Ectodermal cell (in vitro differentiated cells): ENCODE measurements around the gene SHCBP1.
"Not testable (repeated sequence)": the region's sequence is repeated elsewhere in the genome, so short reads cannot be mapped to it uniquely, and the experiment has no call there.

ENCODE experiments used
- H3K27ac ChIP-seq: 2 replicates; pipeline ENCODE4 v1.7.0; 2013; ENCODE audit warnings: mild to moderate bottlenecking, low read depth, low read length; ENCODE audit not compliant: insufficient read depth, poor library complexity, severe bottlenecking
- H3K27me3 ChIP-seq: 2 replicates; pipeline ENCODE4 v1.7.0; 2013; ENCODE audit warnings: mild to moderate bottlenecking, low read length; ENCODE audit not compliant: insufficient read depth, control insufficient read depth, poor library complexity, severe bottlenecking
- H3K36me3 ChIP-seq: one replicate; pipeline ENCODE4 v1.7.0; 2013; ENCODE audit warnings: low read length; ENCODE audit not compliant: control insufficient read depth, insufficient read depth
- H3K4me1 ChIP-seq: one replicate; pipeline ENCODE4 v1.7.0; 2013; ENCODE audit warnings: low read length; ENCODE audit not compliant: control insufficient read depth, insufficient read depth
- H3K4me3 ChIP-seq: 2 replicates; pipeline ENCODE4 v1.7.0; 2013; ENCODE audit warnings: low read depth, low read length, control low read depth; ENCODE audit not compliant: insufficient read depth
- H3K9me3 ChIP-seq: 2 replicates; pipeline ENCODE4 v1.7.0; 2013; ENCODE audit warnings: mild to moderate bottlenecking, low read length, moderate library complexity; ENCODE audit not compliant: control insufficient read depth
- WGBS, 2 experiments: methylation state at CpG; one replicate each; pipeline ENCODE4 v1.1.7; 2013; ENCODE audit warnings: missing lambda C conversion rate in 2 of 2; 5-methylcytosine and 5-hydroxymethylcytosine counted together

SHCBP1 gene

DNA sequence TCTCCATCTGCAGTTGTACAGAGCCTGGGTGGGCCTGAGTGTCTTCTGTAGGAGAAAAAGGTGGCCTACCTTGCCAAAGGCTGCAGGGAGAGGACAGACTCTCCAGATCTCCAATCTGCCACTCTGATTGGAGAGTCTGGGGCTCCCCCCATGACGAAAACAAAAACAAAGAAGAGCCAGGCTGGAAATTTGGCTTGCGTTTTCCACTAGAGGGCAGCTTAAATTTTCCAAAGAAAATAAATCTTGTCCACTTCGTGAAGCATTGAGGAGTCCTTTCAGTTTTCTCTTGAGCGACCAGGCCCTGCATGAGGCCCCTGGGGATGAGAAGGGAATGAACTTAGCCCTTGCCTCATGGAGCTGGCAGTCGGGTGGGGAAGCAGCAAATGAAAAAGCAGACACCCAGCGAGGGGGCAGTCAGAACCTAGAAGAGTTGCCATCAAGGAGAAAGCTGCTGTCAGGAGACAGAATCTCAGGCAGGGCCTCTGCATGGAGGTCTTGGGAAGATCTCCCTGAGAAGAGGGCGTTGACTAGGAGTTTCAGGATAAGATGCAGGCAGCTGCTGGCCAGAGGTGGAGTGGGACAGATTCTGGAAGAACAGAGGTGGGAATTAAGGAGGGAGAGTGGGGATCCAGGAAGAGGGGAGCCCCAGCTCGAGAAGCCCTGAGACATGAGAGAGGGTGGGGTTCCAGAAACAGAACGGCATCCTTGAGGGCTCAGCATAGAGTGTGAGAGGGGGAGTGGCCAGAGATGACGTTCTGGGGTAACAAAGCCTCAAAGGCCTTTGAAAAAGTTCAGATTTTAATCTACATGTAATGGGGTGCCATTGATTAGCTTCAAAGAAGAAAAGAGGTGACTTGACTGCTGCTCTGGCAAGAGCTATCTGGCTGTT, 8.4 kb upstream of the SHCBP1 start:
- WGBS, 2 experiments, result 60 to 62% methylated on average over 10 of the region's 10 CpGs
- Histone ChIP-seq H3K4me1 (no peaks in the 10 kb centered on the region), H3K27me3 (no peaks in the 10 kb centered on the region), H3K4me3 (no peak overlapping the region), H3K27ac (no peak overlapping the region), H3K9me3 (no peaks in the 10 kb centered on the region), H3K36me3 (no peaks in the 10 kb centered on the region)

DNA sequence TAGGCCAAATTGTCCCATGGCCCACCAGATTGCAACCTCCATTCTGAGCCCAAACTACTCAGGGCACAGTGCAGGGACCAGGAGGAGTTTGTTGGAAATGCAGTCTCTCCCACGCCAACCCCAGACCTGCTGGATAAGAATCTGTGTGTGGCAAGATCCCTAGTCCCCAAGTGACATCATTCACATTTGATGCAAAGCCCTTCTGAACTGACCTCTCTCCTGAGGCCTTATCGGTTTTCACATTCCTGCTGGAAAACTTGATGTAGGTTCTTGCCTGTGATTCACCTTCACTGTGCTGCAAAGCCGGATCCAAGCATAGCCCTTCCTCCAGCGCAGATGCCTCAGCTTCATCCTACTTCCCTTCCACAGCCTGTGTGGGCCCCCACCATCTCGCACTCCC, 6.6 kb upstream of the SHCBP1 start:
- Histone ChIP-seq H3K4me3 (no peak overlapping the region), H3K27ac (no peak overlapping the region), H3K36me3 (no peaks in the 10 kb centered on the region), H3K9me3 (no peaks in the 10 kb centered on the region), H3K27me3 (no peaks in the 10 kb centered on the region), H3K4me1 (no peaks in the 10 kb centered on the region)
- 95% methylated on average over 5 of the region's 5 CpGs for WGBS, 2 experiments

DNA sequence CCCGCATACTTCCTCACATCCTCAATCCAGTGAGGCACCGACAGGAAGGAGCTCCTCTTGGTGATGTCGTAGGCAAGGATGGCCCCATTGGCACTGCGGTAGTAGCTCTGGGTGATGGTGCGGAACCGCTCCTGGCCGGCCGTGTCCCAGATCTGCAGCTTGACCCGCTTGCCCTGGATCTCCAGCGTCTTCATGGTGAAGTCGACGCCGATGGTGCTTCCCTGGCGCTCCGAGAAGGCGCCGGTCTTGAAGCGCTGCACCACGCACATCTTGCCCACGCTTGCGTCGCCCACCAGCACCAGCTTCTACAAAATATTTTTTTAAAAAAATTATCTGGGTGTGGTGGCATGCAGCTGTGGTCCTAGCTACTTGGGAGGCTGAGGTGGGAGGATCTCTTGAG, 5.5 kb upstream of the SHCBP1 start:
- not testable (repeated sequence) for H3K27ac ChIP-seq, H3K27me3 ChIP-seq, H3K9me3 ChIP-seq, H3K36me3 ChIP-seq, H3K4me1 ChIP-seq, H3K4me3 ChIP-seq
- WGBS, 2 experiments, result 96 to 97% methylated on average over 14 to 20 of the region's 22 CpGs

DNA sequence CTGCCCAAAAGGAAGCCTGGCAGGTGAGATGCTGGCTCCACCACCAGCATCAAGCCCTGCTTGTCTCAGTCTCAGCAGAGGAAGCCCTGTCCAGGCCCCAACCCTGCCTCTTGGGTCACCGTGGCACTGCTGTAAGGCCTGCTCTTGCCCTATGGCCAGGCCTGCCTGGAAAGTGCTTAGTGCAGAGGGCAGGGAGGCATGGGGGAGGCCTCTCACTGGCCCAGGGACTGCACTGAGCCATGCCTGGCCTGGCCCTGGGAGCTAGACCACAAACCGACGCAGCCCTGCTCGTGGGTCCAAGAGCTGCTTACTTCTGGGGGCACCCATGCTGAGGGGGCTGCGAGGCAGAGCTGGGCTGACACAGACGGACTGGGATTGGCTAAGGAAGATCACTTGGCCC, 3.7 kb upstream of the SHCBP1 start:
- H3K4me1 ChIP-seq, H3K36me3 ChIP-seq, H3K27ac ChIP-seq, H3K4me3 ChIP-seq, H3K9me3 ChIP-seq, H3K27me3 ChIP-seq: not testable (repeated sequence)
- 95 to 100% methylated on average over 4 to 6 of the region's 6 CpGs for WGBS, 2 experiments

DNA sequence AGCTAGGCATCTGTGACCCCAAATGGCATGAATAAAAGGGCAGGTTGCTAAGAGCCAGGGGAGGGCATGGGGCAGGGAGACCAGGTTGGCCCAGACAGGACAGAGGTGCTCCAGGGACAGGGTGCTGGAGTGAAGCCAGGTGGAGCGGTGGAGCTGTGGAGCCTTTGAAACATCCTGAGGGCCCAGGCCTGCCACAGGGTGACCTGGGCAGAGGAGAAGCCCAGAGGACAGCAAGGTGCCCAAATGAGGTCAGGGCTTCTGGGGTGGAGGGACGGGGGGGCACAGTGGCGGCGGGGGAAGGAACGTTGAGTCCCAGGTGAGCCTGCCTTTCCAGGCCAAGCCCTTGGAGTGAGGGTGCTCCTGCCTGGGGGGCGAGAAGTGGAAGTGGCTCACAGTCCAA, 2.5 kb upstream of the SHCBP1 start:
- H3K36me3 ChIP-seq, H3K27ac ChIP-seq, H3K4me3 ChIP-seq, H3K4me1 ChIP-seq, H3K9me3 ChIP-seq, H3K27me3 ChIP-seq: not testable (repeated sequence)
- 57 to 73% methylated on average over 3 of the region's 6 CpGs for WGBS, 2 experiments

DNA sequence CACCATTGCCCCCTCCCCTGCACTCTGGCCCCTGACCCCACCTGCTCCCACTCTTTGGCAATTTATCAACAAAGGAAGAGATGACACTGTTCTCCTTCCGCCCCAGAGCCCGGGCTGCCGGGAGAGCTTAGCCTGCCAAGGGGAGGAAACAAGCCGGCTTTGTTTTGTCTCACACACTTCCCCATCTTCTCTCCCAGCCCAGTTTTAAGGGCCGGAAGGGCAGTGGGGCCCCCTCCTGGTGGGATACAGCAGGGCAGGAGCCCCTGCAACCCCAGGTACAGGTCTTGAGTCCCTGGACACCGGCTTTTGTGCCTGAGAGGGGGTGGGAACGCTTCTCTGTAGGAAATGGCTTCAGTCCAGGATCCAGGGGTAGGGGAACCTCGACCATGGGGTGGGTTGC, 2.1 kb upstream of the SHCBP1 start:
- H3K9me3 ChIP-seq, H3K4me3 ChIP-seq, H3K36me3 ChIP-seq, H3K4me1 ChIP-seq, H3K27ac ChIP-seq, H3K27me3 ChIP-seq: not testable (repeated sequence)
- no CpG with 5 or more reads among the region's 8 CpGs for WGBS, 2 experiments

DNA sequence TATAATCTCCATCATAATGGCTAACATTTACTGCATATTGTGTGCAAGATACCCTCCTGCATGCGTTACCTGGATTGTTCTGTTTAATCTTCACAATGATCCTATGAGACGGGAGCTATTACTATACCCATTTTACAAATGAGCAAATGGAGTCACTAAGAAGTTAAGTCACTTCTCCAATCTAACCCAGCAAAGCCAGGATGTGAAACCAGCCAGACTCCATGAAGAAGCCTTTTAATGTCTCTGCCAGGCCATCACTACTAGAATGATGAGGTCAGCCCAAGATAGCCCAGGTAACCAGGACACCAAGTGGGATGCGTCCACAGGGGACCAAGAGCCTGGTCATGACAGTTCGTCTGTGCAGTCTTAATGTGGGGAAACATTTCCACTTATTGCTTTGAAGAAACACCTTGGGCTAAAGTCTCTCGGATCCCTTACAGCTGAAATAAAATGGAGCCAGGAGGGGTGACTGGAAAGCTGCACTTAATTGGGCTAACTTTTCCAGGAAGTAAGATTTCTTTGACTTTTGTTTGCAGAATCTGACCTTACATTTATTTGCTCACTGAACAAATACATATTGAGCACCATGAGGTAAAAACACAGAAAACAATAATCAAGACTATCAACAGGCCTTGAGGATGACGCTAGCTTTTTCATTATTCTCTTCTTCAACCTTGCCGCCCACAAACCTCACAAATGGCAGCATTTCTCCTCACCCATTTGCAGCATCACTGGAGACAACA, 926 bp upstream of the SHCBP1 start:
- Histone ChIP-seq H3K27me3 (no peaks in the 10 kb centered on the region), H3K4me3 (no peak overlapping the region), H3K4me1 (no peaks in the 10 kb centered on the region), H3K9me3 (no peaks in the 10 kb centered on the region), H3K36me3 (peaks cover 4% of the 10 kb centered on the region), H3K27ac (no peak overlapping the region)
- WGBS, 2 experiments, result 91 to 92% methylated on average over 7 of the region's 7 CpGs

DNA sequence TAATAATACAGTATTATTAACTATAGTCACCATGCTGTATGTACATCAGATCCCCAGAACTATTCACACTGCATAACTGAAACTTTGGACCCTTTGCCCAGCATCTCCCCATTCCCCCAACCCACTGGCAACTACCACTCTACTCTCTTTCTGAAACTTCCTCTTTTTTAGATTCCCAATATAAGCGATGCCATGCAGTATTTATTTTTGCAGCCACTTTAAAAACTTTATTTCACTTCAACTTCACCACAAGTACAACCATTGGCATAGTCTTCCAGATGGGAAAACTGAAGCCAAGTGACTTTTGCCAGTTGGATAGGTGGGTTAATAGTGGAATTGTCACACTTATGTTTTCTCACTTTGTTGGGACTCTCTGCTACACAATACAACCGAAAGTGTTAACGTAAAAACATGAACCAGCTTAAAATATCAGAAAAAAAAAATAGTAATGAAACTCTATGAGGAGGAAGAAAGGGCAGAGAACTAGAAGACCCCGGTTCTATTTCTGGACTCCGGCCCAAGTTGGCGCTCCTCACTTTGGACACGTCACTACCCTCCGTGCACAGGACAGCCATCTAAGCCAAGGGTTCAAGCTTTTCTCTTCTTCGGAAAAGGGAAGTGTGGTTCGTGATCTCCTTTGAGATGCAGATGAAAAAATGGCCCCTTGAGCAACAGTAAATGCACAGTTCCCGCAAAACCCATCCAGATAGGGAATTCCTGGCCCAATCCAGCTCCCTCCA, 743 bp downstream of the SHCBP1 start:
- peaks cover 16% of the 10 kb centered on the region for H3K36me3 ChIP-seq
- H3K4me3 ChIP-seq, result peak overlapping the region; percentile 97
- no peaks in the 10 kb centered on the region for H3K27me3 ChIP-seq
- H3K27ac ChIP-seq, result no peak overlapping the region
- 9 to 18% methylated on average over 9 to 11 of the region's 11 CpGs for WGBS, 2 experiments
- H3K9me3 ChIP-seq, result no peaks in the 10 kb centered on the region
- no peaks in the 10 kb centered on the region for H3K4me1 ChIP-seq

DNA sequence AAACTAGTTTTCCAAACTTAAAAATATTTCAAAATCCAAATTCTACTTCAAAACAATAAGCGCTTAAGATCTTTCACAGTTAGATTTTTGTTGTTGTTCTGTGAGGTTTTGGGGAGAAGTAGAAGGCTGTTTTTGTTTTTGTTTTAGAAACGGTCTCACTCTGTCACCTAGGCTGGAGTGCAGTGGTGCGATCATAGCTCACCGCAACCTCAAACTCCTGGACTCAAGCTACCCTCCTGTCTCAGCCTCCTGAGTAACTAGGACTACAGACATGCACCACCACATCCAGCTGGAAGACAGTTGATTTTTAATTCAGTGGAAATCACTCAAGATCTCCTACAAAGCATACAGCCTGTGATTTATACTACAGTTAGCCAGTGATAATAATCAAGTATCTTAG, 2.7 kb downstream of the SHCBP1 start:
- H3K4me3 ChIP-seq, result no peak overlapping the region
- no peaks in the 10 kb centered on the region for H3K9me3 ChIP-seq
- H3K27ac ChIP-seq, result no peak overlapping the region
- no peaks in the 10 kb centered on the region for H3K4me1 ChIP-seq
- 94 to 97% methylated on average over 3 of the region's 4 CpGs for WGBS, 2 experiments
- no peaks in the 10 kb centered on the region for H3K27me3 ChIP-seq
- peaks cover 16% of the 10 kb centered on the region for H3K36me3 ChIP-seq

DNA sequence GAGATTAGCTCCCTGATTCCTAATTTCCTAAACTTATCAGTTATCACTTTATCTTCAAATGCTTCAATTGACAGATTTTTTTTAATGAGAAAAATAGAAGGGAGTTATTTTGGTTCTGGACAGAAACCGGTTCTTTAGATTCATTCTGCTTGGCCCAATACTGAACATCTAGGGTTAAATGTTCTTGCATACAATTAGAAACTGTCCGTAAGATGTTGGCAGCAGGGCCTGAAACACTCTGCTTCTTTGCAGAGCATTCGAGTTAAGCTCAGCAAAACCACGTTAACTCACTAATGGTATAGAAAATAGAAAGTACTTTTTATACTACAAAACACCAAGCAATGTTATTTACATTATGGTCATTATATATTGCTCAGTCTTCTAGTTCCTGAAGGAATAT, 7.2 kb downstream of the SHCBP1 start:
- WGBS, 2 experiments, result 92 to 96% methylated on average over 3 of the region's 4 CpGs
- H3K36me3 ChIP-seq, result peaks cover 23% of the 10 kb centered on the region

More for the DNA sequence above, 7.2 kb downstream of the SHCBP1 start:
- Histone ChIP-seq H3K4me1 (no peaks in the 10 kb centered on the region), H3K27ac (no peak overlapping the region), H3K9me3 (no peaks in the 10 kb centered on the region), H3K4me3 (no peak overlapping the region), H3K27me3 (no peaks in the 10 kb centered on the region)
